ENCODE results near the gene PCDHGA4.
"Not testable (repeated sequence)": the region's sequence is repeated elsewhere in the genome, so short reads cannot be mapped to it uniquely, and the experiment has no call there.

PCDHGA4 gene

GRCh38 chr5:141397756-141398551 lies 43.1 kb downstream of the PCDHGA4 start, which contains the start of gene PCDHGB5:
TSS of gene PCDHGB5 (plus strand) at chr5:141397947. CDS start at chr5:141398128, 181 bp downstream.
- TF ChIP-seq CTCF (IDR thresholded peaks at IDR 0.05; ENCODE audit: control extremely low read depth, extremely low read depth, low read depth, missing control alignments), result peak; percentile 40
- DNase-seq (ENCODE audit: extremely low spot score), result peak; percentile 71
- CTCF ChIA-PET, result interaction anchor here (0.7 to 2.9 kb wide), 7 partner anchors 10 to 169 kb away, joined by 3 to 15 read pairs (median 5); partner anchors contain the start of genes PCDHGA10, PCDHGA12, PCDHGB6 and PCDHGB7
- POLR2A ChIA-PET, result not testable (repeated sequence)

GRCh38 chr5:141398608-141399007 lies 43.8 kb downstream of the PCDHGA4 start:
- ChIA-PET POLR2A (no interaction called here), CTCF (interaction anchor here (1.0 kb wide), 1 partner anchor 19 kb away, joined by 3 read pairs; the partner anchor contains the start of gene PCDHGB7)
- DNase-seq (ENCODE audit: extremely low spot score), result no peak
- TF ChIP-seq CTCF (IDR thresholded peaks at IDR 0.05; ENCODE audit: control extremely low read depth, extremely low read depth, low read depth, missing control alignments), result no peak

- TF ChIP-seq CTCF (IDR thresholded peaks at IDR 0.05; ENCODE audit: control extremely low read depth, extremely low read depth, low read depth, missing control alignments), result no peak
- CTCF ChIA-PET, result interaction anchor here (0.9 to 1.9 kb wide), 2 partner anchors 21 to 60 kb away, joined by 3 to 6 read pairs; partner anchors contain the start of gene PCDHGA11
- POLR2A ChIA-PET, result no interaction called here
- no peak for DNase-seq (ENCODE audit: extremely low spot score)
These were observed 44.9 kb downstream of the PCDHGA4 start for GRCh38 chr5:141399555-141400258.

GRCh38 chr5:141402553-141403243 lies 47.9 kb downstream of the PCDHGA4 start, which contains the start of gene PCDHGA9:
TSS of gene PCDHGA9 (plus strand) at chr5:141402778. CDS start at chr5:141402953, 175 bp downstream.
- peak; percentile 15 for TF ChIP-seq CTCF (IDR thresholded peaks at IDR 0.05; ENCODE audit: control extremely low read depth, extremely low read depth, low read depth, missing control alignments)
- no peak for DNase-seq (ENCODE audit: extremely low spot score)
- CTCF ChIA-PET, result interaction anchor here (1.4 to 1.5 kb wide), 3 partner anchors 15 to 165 kb away, joined by 3 to 6 read pairs (median 3); partner anchors contain the start of gene PCDHGB7
- POLR2A ChIA-PET, result no interaction called here

- ChIA-PET CTCF (interaction anchor here (1.4 to 1.5 kb wide), 3 partner anchors 14 to 164 kb away, joined by 3 to 6 read pairs (median 3); partner anchors contain the start of gene PCDHGB7), POLR2A (no interaction called here)
- no peak for TF ChIP-seq CTCF (IDR thresholded peaks at IDR 0.05; ENCODE audit: control extremely low read depth, extremely low read depth, low read depth, missing control alignments)
- DNase-seq (ENCODE audit: extremely low spot score), result no peak
These were observed 48.6 kb downstream of the PCDHGA4 start for GRCh38 chr5:141403387-141403786.
